Right cardiac atrium (tissue), 5 donors: Measurements from ENCODE around the gene HS6ST1. TPM values are rescaled to one million over a fixed set of nuclear protein-coding genes. Genes with fewer than 3 reads are reported as not detected.

Experiments used
- ATAC-seq, 2 donors: fragments of 200-7000 bp; cut with Tn5 transposase; one replicate each; pipeline versions ENCODE4 v1.8.0 to v1.9.1; 2020; ENCODE audit warnings: moderate library complexity in 2 of 2, mild to moderate bottlenecking in 1 of 2
- DNase-seq, 3 donors: peaks; one replicate each; pipeline ENCODE4 v3.0.0-alpha.2; 2020
- H3K27ac ChIP-seq: one replicate; pipeline ENCODE4 v1.5.1; 2013; ENCODE audit warnings: mild to moderate bottlenecking, low read length, control low read depth, moderate library complexity
- H3K27me3 ChIP-seq: one replicate; pipeline ENCODE4 v1.6.1; 2013; ENCODE audit not compliant: control insufficient read depth, insufficient read depth
- H3K4me1 ChIP-seq: one replicate; pipeline ENCODE4 v1.6.1; 2013; ENCODE audit warnings: low read length; ENCODE audit not compliant: control insufficient read depth, insufficient read depth
- H3K4me3 ChIP-seq: one replicate; pipeline ENCODE4 v1.5.1; 2013; ENCODE audit warnings: low read length, control low read depth
- H3K9me3 ChIP-seq: one replicate; pipeline ENCODE4 v1.6.1; 2013; ENCODE audit warnings: low read length; ENCODE audit not compliant: control insufficient read depth
- WGBS: extraction: QIAGEN DNeasy Blood & Tissue Kit; methylation state at CpG from one replicate; pipeline ENCODE4 v1.1.7; 2013; 5-methylcytosine and 5-hydroxymethylcytosine counted together
- intact Hi-C, 4 donors: fragments of 100-400 bp; cut with DNase I; formaldehyde crosslinking; loops; one replicate each; pipeline versions ENCODE4 v1.11.0 to v1.14.0; 2022 to 2023
- polyA plus RNA-seq: library from polyadenylated mRNA; stranded (reverse); fragments of 200-250 nt; gene quantifications from one replicate; pipeline ENCODE4 v1.2.3, GENCODE V29; 2013
- total RNA-seq, 4 donors: library from RNA; stranded (reverse); fragmentation: NEBNext Ultra II Directional; extraction: Animal tissue kit (Norgen Biotek cat#: 25700); gene quantifications; one replicate each; pipeline ENCODE4 v1.2.1, GENCODE V29; 2021
- donor health status: healthy with polysubstance abuse.
- donor health status: DM: no; HTN: yes; CAD: no.
- donor health status: DM: no; HTN: no; CAD: no.
- donor health status: DM: no; HTN: yes; CAD: no; lungs with severe emphysema.
- donor health status: DM: yes; HTN: yes; CAD: no.

HS6ST1 gene
- total and polyA plus RNA-seq, 5 donors, result 13.3 to 28.4 (median 19.8) TPM

GRCh38 chr2:128314348-128315121 is 4.1 kb downstream of the HS6ST1 start:
- H3K9me3 ChIP-seq, result no peaks in the 10 kb centered on the region
- 84% methylated on average over 20 of the region's 20 CpGs for WGBS
- H3K4me3 ChIP-seq, result no peak overlapping the region
- DNase-seq (no peak), ATAC-seq (no peak)
- intact Hi-C loops, result loop anchor here in 2 of 4 donors (10.0 kb wide), 1 partner anchor 140 kb away; no protein-coding TSS in a partner anchor
- H3K4me1 ChIP-seq, result peaks cover 3% of the 10 kb centered on the region
- H3K27ac ChIP-seq, result no peak overlapping the region
- no peaks in the 10 kb centered on the region for H3K27me3 ChIP-seq

- Histone ChIP-seq H3K4me3 (no peak overlapping the region), H3K9me3 (no peaks in the 10 kb centered on the region), H3K27ac (no peak overlapping the region), H3K27me3 (no peaks in the 10 kb centered on the region), H3K4me1 (peaks cover 3% of the 10 kb centered on the region)
- DNase-seq, result peak in 1 of 3 donors; percentile 10
- intact Hi-C loops, result loop anchor here in 2 of 4 donors (10.0 kb wide), 1 partner anchor 139 kb away; no protein-coding TSS in a partner anchor
- WGBS, result 95% methylated on average over 4 of the region's 4 CpGs
- ATAC-seq, result no peak
Measured at GRCh38 chr2:128313931-128314347, 4.7 kb downstream of the HS6ST1 start.

- H3K27me3 ChIP-seq, result no peaks in the 10 kb centered on the region
- peaks cover 3% of the 10 kb centered on the region for H3K4me1 ChIP-seq
- 62% methylated on average over 8 of the region's 8 CpGs for WGBS
- intact Hi-C loops, result loop anchor here in 2 of 4 donors (10.0 kb wide), 1 partner anchor 138 kb away; no protein-coding TSS in a partner anchor
- peak in 1 of 3 donors; percentile 47 for DNase-seq
- no peak for ATAC-seq
- no peaks in the 10 kb centered on the region for H3K9me3 ChIP-seq
- H3K4me3 ChIP-seq, result no peak overlapping the region
- H3K27ac ChIP-seq, result no peak overlapping the region
Measured at GRCh38 chr2:128313091-128313836, 5.4 kb downstream of the HS6ST1 start.

GRCh38 chr2:128312411-128312810 is 6.3 kb downstream of the HS6ST1 start:
- H3K27ac ChIP-seq, result no peak overlapping the region
- WGBS, result 97% methylated on average over 6 of the region's 6 CpGs
- intact Hi-C loops, result loop anchor here in 2 of 4 donors (10.0 kb wide), 1 partner anchor 138 kb away; no protein-coding TSS in a partner anchor

GRCh38 chr2:128311755-128312341 is 6.8 kb downstream of the HS6ST1 start:
- H3K27ac ChIP-seq, result no peak overlapping the region
- no peaks in the 10 kb centered on the region for H3K27me3 ChIP-seq
- ATAC-seq, result no peak
- intact Hi-C loops, result loop anchor here in 2 of 4 donors (10.0 kb wide), 1 partner anchor 137 kb away; no protein-coding TSS in a partner anchor
- H3K9me3 ChIP-seq, result no peaks in the 10 kb centered on the region
- peak in 1 of 3 donors; percentile 30 for DNase-seq
- 95% methylated on average over 11 of the region's 11 CpGs for WGBS
- no peak overlapping the region for H3K4me3 ChIP-seq
- no peaks in the 10 kb centered on the region for H3K4me1 ChIP-seq

More at GRCh38 chr2:128312411-128312810, 6.3 kb downstream of the HS6ST1 start:
- DNase-seq (peak in 1 of 3 donors; percentile 21), ATAC-seq (no peak)
- H3K4me3 ChIP-seq, result no peak overlapping the region
- no peaks in the 10 kb centered on the region for H3K9me3 ChIP-seq
- H3K27me3 ChIP-seq, result no peaks in the 10 kb centered on the region
- H3K4me1 ChIP-seq, result peaks cover 3% of the 10 kb centered on the region

GRCh38 chr2:128311216-128311754 is 7.4 kb downstream of the HS6ST1 start:
- Histone ChIP-seq H3K27ac (no peak overlapping the region), H3K9me3 (no peaks in the 10 kb centered on the region), H3K4me3 (no peak overlapping the region), H3K4me1 (no peaks in the 10 kb centered on the region), H3K27me3 (no peaks in the 10 kb centered on the region)
- ATAC-seq (no peak), DNase-seq (no peak)
- intact Hi-C loops, result loop anchor here in 2 of 4 donors (10.0 kb wide), 1 partner anchor 136 kb away; no protein-coding TSS in a partner anchor
- 93% methylated on average over 7 of the region's 7 CpGs for WGBS

GRCh38 chr2:128310761-128311160 is 7.9 kb downstream of the HS6ST1 start:
- Histone ChIP-seq H3K27ac (no peak overlapping the region), H3K9me3 (no peaks in the 10 kb centered on the region), H3K4me3 (no peak overlapping the region), H3K4me1 (peaks cover 5% of the 10 kb centered on the region), H3K27me3 (no peaks in the 10 kb centered on the region)
- 79% methylated on average over 4 of the region's 4 CpGs for WGBS
- intact Hi-C loops, result loop anchor here in 2 of 4 donors (10.0 kb wide), 1 partner anchor 136 kb away; no protein-coding TSS in a partner anchor
- no peak for DNase-seq
- no peak for ATAC-seq

GRCh38 chr2:128310094-128310716 is 8.5 kb downstream of the HS6ST1 start:
- WGBS, result 95% methylated on average over 12 of the region's 12 CpGs
- Histone ChIP-seq H3K27me3 (no peaks in the 10 kb centered on the region), H3K27ac (no peak overlapping the region), H3K4me3 (no peak overlapping the region), H3K4me1 (peaks cover 11% of the 10 kb centered on the region), H3K9me3 (no peaks in the 10 kb centered on the region)
- ATAC-seq (no peak), DNase-seq (peak in 1 of 3 donors; percentile 40)
- intact Hi-C loops, result loop anchor here in 2 of 4 donors (10.0 kb wide), 1 partner anchor 135 kb away; no protein-coding TSS in a partner anchor

- no peaks in the 10 kb centered on the region for H3K27me3 ChIP-seq
- H3K4me3 ChIP-seq, result no peak overlapping the region
- no peaks in the 10 kb centered on the region for H3K9me3 ChIP-seq
- DNase-seq (peak; percentile 33 to 73 (median 72)), ATAC-seq (no peak)
- WGBS, result 67% methylated on average over 19 of the region's 19 CpGs
- no peak overlapping the region for H3K27ac ChIP-seq
- H3K4me1 ChIP-seq, result peaks cover 17% of the 10 kb centered on the region
- intact Hi-C loops, result loop anchor here in 2 of 4 donors (10.0 kb wide), 1 partner anchor 135 kb away; no protein-coding TSS in a partner anchor
Measured at GRCh38 chr2:128309280-128310093, 9.2 kb downstream of the HS6ST1 start.
